Right renal cortex interstitium (tissue), 3 donors: ENCODE results near the gene CDK8. TPM values are rescaled to one million over a fixed set of nuclear protein-coding genes. Genes with fewer than 3 reads are reported as not detected.
"Not testable (repeated sequence)": the region's sequence is repeated elsewhere in the genome, so short reads cannot be mapped to it uniquely, and the experiment has no call there.

ENCODE experiments used
- DNase-seq, 3 donors: peaks; one replicate each; pipeline ENCODE4 v3.0.0-alpha.2; 2013; ENCODE audit warnings: low read depth in 3 of 3, low spot score in 2 of 3
- polyA plus RNA-seq, 3 donors: library from polyadenylated mRNA; unstranded; fragments of 120-200 nt; gene quantifications; one replicate each; pipeline ENCODE4 v1.2.1, GENCODE V29; 2013; ENCODE audit not compliant: insufficient read length in 3 of 3

CDK8 gene
- polyA plus RNA-seq, 3 donors: 21.5 to 23.5 (median 22.5) TPM

DNA sequence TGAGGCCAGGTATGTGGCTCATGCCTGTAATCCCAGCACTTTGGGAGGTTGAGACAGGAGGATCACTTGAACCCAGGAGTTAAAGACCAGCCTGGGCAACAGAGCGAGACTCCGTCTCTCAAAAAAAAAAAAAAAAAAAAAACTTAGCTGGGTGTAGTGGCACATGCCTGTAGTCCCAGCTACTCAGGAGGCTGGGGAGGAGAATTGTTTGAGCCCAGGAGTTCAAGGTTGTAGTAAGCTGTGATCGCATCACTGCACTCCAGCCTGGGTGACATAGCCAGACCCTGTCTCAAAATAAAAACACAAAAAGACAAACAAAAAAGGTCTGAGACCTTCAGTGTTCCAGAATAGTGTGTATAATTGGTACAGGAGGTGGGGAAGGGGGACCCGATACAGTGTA, 1.9 kb upstream of the CDK8 start:
- DNase-seq: not testable (repeated sequence)

DNA sequence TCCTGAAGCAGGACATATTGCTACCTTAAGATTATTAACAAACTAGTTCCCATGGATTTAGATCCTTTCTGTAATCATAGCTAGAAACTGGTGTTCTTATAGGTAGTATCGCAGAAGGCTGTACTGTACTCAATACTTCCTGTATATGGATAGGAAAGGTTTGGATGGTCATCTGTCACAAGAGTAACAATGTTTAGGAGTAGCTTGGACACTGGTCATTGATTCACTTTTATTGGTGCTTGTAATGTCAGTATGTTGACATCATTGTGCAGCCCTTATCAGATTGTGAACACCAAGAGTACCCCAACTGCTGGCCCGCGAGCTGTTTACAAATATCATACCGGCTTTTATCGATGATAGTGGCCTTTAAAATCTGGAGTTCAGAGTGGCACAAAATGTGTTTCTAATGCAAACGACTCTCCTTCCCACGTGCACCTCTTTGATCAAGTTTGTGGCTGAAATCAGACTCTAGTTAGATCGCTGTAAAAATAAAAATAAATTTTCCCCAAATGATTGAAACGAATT, 605 bp upstream of the CDK8 start:
- no peak for DNase-seq

DNA sequence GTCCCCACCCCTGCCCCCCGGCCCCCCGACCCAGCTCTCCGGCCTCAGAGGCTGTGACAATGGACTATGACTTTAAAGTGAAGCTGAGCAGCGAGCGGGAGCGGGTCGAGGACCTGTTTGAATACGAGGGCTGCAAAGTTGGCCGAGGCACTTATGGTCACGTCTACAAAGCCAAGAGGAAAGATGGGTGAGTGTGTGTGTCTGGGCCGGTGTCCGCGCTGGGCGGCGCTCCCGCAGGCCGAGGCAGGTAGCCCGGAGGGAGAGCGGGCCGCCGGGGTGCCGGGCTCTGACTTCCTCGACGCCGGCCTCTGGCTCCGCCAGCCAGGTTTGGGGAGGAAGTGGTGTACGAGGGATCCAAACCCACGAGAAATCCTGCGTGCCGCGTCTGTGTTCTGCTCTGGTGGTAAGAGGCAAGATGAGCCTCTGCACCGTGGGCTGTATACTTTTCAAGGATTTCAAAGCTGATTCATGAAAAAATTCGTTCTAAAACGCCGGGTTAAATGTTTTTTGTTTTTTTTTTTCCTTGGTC, 718 bp downstream of the CDK8 start:
- no peak for DNase-seq

DNA sequence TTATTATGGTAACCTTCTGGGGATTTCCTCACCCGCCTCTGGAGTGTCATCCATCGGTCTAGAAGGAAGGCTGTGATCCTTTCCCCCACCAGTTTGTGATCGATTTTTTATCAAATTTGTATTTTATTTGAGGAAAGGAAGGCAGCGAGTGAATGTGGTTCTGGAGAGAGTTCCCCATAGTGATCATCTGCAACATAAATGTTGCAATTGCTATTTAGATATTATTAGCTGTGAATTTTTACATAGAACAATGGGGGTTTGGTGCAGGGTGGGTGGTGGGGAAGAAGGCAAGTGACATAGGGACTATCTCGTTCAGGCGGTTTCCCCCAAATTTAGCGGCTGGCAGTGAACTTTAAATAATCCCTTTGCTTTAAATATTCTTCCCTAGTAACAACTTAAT, 1.2 kb downstream of the CDK8 start:
- no peak for DNase-seq

DNA sequence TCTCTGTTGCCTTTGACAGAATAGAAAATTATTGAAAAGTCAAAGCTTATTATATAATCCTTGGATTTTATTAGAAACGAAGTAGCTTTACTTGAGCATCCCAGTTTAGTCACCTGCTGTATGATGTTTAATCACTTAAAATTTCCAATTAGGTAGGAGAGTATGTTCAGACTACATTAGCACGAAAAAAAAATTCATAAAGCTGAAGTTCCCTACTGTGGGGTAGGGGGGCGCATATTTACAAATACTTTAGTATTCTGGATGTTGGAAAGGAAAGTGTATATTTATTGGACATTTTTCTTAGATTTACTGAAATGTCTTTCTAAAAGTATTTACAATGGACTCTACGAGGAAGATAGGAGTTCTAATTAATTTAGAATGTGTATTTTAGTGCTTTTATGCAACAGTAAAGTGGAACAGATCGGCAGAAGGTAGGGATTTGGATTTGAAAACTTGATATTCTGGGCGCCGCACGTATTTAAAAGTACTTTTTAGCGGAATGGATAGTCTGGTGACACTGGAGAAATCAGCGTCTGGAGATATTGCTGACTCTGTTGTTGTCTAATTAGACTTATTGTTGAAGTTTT, 1.9 kb downstream of the CDK8 start:
- DNase-seq: no peak

DNA sequence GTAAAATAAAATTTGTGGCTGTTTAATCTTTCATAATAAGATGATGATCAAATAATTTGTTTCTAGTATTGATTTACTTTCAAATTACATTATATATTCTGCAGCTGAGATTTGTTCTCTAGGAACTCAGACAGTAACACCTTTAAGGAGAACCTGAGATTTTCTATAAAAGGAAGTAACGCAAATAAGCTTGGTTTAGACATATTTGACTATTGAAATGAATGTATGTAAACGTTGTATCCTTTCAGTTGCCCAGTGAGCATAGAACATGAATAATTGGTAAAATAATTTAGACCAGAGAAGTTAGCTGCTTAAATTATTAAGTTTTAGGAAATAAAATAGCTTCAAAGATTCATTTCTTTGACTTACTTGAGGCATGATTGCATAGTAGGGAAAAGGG, 3.1 kb downstream of the CDK8 start:
- no peak for DNase-seq

DNA sequence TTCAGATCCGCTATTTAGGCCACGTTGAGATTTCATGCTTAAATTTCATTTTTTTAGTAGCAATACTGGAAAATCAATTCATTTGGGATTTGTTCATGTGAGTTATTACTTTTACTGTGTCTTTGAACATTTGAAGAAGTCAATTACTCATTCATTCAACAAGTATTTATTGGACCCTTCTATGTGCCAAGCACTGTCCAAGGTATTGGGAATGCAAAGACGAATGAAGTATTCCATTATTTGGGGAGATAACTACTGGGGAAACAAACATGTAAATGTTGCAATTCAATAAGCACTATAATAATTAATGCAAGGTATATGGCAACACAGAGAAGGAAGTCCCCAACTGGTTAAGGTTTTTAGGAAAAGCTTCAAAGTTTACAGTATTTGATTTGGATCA, 5.7 kb downstream of the CDK8 start:
- DNase-seq: no peak

DNA sequence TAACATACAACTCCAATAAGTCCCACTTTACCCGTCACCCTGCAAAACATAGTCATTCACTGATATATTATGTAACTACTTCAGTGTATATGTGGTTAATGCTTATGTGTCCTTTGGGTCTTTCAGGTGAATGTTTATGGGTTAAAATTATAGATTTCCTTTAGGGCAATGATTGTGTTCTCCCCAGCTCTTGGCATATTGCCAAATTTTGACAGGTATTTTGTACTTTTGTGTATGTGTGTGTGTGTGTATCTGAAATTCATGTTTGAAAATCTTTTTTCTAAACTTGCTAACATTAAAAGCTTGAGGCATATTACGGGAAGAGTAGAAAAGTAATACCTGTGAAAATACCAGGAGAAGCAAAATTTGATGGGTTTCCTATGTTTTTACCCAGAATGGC, 8.2 kb downstream of the CDK8 start:
- no peak for DNase-seq

DNA sequence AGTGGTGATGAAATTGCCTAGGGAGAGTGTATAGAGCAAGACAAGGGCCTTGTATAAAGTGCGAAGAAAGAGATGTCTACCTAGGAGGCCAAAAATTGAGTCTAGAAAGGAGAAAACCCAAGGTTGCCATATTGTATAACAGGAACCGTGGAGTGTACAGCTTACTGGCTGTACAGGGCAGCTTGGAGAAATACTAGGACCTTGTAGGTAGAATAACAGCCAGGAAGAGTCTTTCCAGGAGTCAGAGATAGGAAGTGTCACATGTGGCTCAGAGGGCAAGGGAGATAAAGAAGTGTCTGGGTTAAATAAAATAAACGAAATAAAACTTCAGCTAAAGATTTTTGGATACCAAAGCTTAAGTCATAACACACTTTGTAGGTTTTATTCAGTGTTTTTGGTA, 12.4 kb downstream of the CDK8 start:
- DNase-seq: no peak

DNA sequence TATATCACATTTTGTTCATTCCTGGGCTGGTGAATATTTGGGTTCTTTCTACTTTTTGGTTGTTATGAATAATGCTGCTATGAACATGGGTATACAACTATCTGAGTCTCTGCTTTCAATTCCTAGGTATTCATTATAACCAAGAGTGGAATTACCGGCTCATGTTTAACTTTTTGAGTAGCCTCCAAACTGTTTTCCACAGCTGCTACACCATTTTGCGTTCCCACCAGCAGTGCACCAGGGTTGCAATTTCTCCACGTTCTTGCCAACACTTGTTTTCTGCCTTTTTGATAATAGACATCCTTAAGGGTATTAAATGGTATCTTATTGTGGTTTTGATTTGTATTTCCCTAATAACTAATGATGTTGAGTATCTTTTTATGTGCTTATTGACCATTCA, 16.8 kb downstream of the CDK8 start:
- DNase-seq: no peak

DNA sequence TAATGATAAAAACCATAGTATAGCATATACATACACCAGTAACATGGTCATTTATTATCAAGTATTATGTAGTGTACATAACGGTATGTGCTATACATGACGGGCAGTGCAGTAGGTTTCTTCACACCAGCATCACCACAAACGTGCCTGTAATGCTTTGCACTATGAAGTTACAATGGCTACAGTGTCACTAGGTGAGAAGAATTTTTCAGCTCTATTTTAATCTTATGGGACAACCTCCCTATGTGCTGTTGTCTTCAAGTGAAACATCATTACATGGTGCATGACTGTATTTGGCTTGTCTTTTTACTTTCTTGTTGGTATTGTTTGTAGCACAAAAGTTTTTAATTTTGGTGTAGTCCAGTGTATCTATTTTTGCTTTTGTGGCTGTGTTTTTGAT, 18.7 kb downstream of the CDK8 start:
- DNase-seq: no peak

DNA sequence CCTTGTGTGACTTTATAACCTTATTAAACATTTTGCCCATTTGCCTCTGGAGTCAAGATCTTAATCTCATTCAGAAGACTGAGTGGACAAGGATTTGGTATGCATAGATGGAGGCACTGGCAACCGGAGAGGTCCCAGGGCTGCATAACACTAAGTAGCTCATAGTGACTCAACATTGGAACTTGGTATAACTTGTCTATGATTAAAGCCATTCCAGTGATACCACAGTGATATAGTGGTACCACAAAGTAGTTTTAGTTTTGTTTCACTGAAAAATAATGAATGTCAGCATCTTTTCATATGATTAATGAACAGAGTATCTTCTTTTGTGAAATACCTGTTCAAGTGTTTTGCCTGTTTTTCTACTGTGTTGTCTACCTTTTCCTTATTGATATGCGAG, 26.4 kb downstream of the CDK8 start:
- no peak for DNase-seq

DNA sequence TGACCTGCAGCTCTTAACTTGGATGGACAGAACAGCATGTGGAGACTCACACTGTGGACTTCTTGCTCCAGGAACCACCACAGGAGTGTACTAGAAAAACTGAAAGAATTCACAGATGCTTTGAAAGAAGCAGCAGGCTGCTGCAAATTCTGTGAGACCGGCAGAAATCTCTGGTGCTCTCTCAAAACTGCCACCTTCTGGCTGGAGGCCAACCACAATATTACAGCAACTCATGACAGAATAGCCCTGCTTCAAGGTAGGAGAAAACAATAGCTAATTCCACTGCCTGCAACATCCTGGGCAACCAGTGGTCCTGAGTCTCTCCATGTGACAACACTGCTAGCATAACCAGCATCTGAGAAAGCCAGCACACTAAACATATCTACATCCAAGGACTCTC, 26.9 kb downstream of the CDK8 start:
- DNase-seq: no peak

DNA sequence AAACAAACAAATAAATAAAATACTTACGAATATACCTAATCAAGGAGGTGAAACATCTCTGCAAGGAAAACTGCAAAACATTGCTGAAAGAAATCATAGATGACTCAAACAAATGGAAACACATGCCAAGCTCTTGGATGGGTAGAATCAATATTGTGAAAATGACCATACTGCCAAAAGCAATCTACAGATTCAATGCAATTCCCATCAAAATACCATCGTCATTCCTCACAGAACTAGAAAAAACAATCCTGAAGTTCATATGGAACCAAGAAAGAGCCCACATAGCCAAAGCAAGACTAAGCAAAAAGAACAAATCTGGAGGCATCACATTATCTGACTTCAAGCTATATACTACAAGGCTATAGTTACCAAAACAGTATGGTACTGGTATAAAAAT, 32.0 kb downstream of the CDK8 start:
- not testable (repeated sequence) for DNase-seq

DNA sequence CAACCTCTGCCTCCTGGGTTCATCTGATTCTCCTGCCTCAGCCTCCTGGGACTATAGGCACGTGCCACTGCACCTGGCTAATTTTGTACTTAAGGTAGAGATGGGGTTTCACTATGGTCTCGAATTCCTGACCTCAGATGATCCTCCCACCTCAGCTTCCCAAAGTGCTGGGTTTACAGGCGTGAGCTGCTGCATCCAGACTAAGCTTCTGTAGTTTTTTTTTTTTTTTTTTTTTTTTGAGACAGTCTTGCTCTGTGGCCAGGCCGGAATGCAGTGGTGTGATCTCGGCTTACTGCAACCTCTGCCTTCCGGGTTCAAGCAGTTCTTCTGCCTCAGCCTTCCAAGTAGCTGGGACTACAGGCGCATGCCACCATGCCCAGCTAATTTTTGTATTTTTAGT, 34.9 kb downstream of the CDK8 start:
- DNase-seq: not testable (repeated sequence)

DNA sequence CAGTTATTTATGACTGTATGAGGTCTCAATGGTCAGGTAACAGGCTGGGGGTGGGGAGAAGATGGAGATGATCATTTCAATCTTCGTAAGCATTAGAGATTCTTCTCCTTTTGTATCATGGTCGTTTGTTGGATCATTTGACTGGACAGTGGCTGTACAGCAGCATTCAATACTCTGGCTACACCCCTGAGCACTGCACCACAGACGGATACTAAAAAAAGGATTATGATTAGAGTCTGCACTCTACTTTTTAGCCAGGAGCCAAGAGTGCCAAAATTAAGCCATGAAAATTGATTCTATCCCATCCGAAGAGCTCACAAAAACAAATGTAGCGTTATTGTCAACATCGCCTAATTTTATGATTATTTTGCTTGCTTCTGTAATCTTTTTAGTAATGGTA, 41.9 kb downstream of the CDK8 start:
- no peak for DNase-seq

DNA sequence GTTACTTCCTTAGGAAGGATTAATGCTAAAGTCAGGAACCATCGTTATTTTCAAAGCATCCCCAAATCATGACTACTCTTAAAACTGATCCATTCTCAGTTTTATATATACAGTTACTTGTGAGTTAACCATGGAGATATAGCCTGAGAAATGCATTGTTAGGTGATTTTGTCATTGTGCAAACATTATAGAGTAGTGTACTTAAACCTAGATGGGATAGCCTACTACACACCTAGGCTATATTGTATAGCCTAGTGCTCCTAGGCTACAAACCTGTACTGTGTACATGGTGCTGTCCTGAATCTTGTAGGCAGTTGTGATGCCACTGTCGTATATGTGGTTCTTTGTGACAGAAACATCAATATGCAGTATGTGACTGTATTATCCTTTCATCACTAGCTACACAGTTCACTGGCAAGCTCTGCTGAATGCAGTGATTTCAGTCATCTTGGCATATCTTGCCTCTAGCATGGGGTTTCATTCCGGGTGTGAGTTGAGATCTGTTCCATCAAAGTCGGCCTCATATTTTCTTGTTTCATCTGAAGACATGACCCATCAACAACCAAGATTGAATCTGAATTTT, 45.3 kb downstream of the CDK8 start:
- DNase-seq: no peak

DNA sequence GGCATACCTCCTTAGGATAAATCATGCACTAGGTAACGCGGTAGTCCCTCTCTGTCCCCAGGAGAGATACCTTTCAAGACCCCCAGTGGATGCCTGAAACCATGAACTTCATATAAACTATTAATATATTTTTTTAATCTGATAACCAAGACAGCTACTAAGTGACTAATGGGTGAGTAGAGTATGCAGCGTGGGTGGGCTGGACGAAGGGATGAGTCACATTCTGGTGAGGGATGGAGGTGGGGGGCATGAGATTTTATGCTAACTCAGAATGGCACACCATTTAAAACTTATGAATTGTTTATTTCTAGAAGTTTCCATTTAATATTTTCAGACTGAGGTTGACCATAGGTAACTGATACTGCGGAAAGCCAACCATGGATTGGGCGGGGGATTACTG, 46.2 kb downstream of the CDK8 start:
- DNase-seq: no peak

DNA sequence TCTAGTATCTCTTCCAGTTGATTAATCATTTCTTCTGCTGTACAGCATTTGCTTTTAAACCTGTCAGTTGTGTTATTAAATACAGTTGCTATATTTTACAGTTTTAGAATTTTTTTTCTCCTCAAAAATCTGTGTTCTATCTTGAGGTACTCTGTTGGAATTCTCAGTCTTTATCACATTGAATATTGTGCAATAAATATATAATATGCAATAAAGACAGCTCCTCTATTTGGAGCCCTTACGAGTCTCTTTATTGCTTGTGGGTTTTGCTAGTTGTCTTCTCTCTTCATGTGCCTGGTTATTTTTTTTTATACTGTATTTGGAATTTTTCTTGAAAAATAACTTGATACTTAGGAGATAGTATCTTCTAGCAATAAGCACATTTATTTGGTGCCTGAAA, 51.7 kb downstream of the CDK8 start:
- DNase-seq: no peak

DNA sequence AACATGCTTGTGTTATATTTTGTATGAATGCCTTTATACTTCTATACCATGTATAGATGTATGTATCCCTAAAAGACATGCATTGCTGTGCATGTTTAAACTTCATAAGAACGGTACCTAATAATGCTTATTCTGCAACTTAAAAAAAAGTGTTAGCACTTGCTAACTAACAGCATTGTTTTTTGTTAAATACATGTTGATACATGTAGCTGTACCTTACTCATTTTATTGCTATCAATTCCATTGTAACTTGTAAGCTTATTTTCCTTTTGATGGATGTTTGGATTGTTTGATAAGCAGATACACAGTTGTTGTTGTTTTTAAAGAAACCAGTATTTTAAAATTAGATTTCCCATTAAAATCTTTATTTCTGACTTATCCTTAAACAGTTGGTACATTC, 53.8 kb downstream of the CDK8 start:
- no peak for DNase-seq

DNA sequence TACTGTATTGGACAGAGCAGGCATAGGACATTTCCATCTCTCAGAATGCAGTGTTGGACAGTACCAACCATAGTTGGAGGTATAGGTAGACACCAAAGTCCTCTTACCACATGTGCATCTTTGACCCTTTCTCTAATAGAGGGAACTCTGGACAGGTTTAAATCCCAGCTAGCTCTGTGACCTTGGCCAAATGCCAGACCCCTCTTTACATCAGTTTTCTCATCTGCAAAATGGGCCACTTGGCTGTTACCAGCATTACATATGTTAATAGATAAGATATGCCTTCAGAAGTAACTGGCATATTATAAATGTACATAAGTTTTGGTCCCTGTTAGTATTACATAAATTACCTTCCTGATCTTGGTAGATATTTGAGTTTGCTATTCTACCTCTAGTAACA, 54.3 kb downstream of the CDK8 start:
- DNase-seq: no peak

DNA sequence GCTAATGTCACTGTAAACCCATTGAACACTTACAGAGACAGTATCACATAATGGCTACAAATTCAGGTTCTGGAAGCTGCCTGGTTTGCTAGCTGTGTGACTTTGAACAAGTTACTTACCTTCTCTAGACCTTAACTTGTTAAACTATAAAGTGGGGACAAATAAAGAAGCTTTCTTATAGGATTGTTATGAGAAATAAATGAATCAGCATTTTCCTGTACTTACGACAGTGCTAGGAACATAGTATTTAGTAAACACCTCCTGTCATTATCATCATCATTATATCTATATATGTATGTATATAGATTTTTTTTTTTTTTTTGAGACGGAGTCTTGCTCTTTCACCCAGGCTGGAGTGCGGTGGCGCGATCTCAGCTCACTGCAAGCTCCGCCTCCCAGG, 54.9 kb downstream of the CDK8 start:
- no peak for DNase-seq

DNA sequence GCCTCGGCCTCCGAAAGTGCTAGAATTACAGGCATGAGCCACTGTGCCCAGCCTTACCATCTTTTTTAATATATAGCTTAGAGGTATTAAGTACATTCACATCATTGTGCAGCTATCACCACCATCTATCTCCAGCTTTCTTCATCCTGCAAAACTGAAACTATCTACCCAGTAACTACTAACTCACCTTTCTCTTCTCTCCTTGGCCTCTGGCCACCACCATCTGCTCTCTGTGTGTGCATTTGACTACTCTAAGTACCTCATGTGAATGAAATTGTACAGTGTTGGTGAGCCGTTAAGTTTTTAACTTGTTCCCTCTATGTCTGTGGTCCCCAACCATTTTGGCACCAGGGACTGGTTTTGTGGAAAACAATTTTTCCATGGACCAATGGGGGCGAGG, 56.1 kb downstream of the CDK8 start:
- no peak for DNase-seq
